GM18508 (cell line): ENCODE results near the gene PLK1.
"Not testable (repeated sequence)": the region's sequence is repeated elsewhere in the genome, so short reads cannot be mapped to it uniquely, and the experiment has no call there.

Experiments
- ATAC-seq: cut with Tn5 transposase; IDR thresholded peaks from one replicate; pipeline ENCODE4 v1.9.1; 2021; ENCODE audit warnings: moderate number of reproducible peaks; ENCODE audit not compliant: insufficient read depth, unreplicated experiment

Gene PLK1

GRCh38 chr16:23678430-23679273, at the start of gene PLK1:
Gene PLK1 (plus strand): TSS chr16:23678889. CDS start chr16:23678933, 44 bp downstream.
- peak; percentile 54 for ATAC-seq

DNA sequence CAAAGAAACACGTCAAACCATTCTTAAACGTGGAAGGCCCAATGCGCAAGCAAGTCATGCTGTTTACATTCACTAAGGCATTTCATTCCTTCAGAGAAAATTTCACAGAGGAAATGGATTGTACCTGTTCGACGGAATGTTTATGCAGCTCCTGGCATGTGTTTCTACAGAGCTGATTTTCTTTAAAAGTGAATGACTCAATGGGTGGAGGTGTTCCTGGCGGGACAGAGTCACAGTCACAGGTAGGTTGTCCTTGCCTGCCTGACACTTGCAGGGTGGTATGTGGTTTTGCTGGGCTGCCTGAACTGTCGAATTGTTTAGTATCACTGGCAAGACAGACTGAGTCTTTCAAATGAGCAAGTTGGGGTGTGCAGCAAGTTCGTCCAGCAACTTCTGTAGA, 49.2 kb upstream of the PLK1 start:
- no peak for ATAC-seq

DNA sequence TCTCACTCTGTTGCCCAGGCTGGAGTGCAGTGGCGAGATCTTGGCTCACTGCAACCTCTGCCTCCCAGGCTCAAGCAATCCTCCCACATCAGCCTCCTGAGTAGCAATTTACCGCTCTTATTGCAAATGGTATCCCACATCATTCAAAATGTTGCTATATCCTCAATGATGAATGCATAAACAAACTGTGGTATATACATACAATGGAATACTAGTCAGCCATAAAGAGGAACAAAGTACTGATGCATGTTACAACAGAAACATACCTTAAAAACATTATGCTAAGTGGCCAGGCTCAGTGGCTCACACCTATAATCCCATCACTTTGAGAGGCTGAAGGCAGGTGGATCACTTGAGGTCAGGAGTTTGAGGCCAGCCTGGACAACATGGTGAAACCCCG, 46.8 kb upstream of the PLK1 start:
- not testable (repeated sequence) for ATAC-seq

- no peak for ATAC-seq
Observed at GRCh38 chr16:23634461-23635036, 44.1 kb upstream of the PLK1 start.

DNA sequence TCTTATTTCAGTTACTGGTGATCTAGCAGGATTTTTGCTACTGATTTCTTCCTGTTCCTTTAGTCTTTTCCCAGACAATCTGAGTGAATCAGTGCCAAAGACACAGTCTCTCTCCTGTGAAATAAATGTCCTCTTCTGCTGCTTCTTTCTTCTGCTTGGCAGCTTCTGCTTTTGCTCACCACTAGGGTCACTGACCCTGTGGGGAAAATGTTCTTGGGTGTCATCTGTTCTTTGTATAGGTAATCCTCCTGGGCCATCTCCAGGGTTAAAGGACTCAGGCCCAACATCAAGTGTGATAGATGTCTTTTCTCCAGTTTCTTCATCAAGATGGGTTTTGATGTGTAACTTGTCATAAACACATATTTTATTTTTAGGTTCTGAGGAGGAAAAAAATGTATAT, 42.7 kb upstream of the PLK1 start:
- ATAC-seq: no peak

- no peak for ATAC-seq
Observed at GRCh38 chr16:23640615-23640930, 38.1 kb upstream of the PLK1 start.

DNA sequence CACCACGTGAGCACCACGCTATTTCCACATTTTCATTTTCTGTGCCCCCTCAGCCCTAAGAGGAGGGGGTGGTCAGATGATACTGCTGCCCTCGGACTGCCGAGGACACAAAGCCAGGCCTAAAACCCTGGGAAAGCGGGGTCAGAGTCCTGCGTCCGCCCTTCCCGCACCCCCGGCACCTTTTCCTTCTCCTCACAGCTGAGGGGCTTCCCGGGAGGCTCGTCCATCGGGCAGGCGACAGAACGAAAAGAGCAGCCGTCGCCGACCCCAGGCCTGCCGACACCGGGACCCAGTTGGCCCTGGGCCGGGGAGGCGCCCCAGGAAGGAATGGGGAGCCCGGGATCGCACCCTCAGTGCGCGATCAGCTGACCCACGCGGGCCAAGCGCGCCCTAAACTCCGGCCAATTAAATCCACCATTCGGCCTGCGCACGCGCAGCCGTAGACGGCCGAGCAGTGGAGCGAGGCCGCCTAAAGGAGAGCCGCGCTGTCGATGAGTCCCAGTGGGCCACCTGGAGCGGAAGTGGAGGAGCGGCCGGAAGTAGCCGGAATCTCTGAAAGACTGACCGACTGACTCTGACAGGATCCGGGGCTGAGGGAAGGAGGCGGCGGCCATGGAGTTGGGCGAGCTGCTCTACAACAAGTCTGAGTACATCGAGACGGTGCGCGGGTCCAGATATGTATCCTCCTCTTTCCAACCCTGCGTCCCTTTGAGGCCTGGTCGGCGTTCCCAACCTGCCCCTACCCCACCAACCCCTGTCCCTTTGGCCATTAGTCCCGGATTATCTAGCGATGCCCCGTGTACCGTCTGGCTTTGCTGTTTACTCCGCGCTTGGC, 37.5 kb upstream of the PLK1 start, which contains the start of the genes DCTN5 and PALB2:
DCTN5 (plus strand) TSS at position 536 of the 835 bp plus-strand sequence; CDS start at position 613, 77 bp downstream.
PALB2 (minus strand) TSS at position 380 of the 835 bp plus-strand sequence; CDS start at position 227, 153 bp downstream.
- peak; percentile 85 for ATAC-seq

DNA sequence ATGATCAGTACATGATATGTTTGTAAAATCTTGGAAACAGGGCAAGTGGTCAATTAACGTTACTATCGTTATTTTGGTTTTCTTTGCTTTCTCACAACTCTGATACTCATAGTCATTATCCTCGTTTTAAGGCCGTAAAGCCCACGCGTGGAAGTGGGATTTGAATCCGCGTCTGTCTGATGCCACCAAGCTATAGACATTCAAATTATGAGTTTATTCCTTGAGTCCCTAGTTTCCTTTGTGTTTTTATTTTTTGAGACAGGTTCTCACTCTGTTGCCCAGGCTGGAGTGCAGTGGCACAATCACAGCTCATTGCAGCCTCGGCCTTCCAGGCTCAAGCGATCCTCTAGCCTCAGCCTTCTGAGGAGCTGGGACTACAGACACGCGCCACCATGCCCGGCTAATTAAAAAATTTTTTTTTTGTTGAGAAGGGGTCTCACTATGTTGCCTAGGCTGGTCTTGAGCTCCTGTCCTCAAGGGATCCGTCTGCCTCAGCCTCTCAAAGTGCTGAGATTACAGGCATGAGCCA, 36.4 kb upstream of the PLK1 start:
- ATAC-seq: no peak

DNA sequence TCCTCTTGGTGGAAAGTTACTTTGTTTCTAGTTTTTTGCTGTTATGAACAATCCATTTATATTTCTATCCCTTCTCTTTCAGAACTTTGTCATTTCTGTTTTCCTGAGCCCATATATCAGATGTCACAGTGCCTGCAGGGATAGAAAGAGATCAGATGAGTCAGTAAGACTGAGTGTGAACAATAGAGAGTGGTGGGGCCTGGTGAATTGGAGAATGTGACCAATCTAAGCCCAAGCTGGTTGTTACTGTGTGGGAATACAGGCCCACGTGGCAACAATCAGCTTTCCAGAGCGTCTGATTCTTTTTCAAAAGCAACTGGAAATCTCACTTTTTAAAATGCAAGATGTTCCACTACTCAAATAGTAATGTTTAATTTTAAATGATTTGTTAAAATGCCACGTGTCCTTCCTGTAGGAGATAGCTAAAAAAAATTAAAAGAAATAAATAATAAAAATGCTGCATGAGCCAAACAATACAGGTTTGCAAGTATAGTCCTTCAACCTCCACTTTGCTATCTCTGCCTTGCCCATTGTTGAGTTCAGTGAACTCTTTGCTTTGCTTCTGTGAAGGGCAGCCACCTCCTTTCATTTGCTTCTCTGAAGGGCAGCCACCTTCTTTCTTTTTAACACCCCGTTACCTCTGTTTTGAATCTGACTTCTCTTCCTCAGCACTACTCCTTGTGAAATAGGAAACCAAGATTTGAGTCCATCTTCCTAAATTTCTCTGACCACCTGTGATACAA, 27.8 kb upstream of the PLK1 start:
- ATAC-seq: no peak

GRCh38 chr16:23651943-23652468, 26.7 kb upstream of the PLK1 start:
- no peak for ATAC-seq

- no peak for ATAC-seq
Observed at GRCh38 chr16:23663918-23664317, 14.8 kb upstream of the PLK1 start.

- no peak for ATAC-seq
Observed at GRCh38 chr16:23666571-23667354, 11.9 kb upstream of the PLK1 start.

DNA sequence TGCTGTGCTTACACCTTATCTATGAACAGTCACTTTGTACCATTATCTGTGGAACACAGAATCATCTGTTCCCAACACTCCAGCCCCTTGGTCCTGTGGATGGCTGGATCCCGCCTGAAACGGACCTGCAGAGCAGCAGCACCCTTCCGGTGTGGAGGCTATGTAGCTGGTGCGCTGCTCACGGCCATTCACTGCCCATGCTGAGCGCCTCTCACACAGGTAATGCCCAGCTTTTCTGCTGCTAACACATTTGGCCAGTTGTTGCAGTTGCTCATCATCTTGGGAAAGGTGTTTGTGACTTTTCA, 11.4 kb upstream of the PLK1 start:
- ATAC-seq: no peak

DNA sequence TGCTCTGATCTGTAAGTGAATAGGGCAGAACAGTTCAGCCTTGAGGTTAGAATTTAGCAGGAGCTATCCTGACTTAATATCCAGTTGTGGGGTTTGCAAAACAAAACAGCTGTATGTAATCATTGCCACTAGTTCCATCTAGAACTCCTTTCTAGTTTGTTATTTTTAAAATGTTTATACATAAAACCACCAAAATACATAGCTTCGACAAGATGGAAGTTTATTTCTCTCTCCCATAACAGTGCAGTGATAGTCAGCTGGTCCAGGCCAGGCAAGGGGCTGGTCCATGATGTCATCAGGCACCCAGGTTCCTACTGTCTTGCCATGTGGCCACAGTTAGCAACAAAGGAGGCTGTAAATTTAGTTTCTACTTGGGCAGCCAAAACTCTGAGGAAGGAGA, 10.5 kb upstream of the PLK1 start:
- no peak for ATAC-seq

- no peak for ATAC-seq
Observed at GRCh38 chr16:23668873-23669272, 9.8 kb upstream of the PLK1 start.

- ATAC-seq: peak; percentile 84
Observed at GRCh38 chr16:23670137-23670776, 8.4 kb upstream of the PLK1 start.

DNA sequence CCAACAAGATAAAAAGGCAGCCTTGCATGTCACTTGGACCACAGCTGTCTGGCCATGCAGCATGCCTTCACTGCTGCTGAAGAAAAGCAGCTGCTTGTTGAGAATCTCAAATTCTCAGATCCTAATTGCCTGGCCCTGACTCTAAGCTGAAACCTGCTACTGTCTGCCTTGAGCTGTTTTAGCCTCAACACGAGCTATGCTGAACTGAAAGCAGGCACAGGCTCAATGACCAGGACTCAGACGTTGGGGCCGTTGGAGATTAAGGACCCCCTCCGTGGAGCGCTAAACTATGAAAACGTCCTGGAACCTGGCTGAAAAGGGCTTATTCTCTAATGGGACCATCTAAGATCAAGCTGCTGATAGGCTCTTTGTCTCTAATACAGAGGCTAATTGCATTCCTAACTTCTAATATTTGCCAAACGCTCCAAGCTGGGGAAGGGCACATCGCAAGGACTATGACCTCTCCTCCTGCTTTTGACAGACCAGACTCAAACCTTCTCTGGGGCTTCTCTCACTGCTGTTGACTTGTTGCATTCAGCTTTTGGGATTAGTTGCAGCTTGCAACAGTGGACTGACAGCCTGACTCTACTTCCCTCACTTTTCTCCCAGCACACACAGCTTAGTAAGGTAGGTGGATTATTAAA, 4.6 kb upstream of the PLK1 start:
- no peak for ATAC-seq

DNA sequence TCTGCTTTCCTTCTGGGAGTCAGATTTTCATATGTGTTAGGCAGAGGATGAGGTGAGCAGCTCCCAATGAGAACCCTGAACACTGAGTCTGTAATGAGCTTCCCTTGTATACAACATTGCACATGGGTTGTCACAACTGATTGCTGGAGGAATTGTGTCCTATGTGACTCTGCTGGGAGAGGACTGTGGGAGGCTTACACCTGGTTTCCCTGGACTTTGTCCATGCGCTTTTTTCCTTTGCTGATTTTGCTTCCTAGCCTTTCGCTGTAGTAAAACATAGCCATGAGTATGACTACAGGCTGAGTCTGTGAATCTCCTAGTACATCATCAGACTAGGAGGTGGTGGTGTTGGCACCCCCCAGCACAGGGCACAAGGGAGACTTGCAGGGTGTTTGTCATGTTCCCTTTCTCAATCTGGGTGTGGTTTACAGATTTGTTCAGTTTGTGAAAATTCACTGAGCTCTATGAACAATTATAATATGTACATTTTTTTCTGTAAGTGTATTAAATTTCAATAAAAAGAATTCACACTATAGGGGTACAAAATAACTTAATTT, 1.7 kb upstream of the PLK1 start:
- no peak for ATAC-seq
